Measurements from ENCODE around the gene ZNF827.

- TF ChIP-seq EP300 (IDR thresholded peaks at IDR 0.05; ENCODE audit: low read length): no peak
- TF ChIP-seq EGR1 (conservative IDR thresholded peaks at IDR 0.05): no peak
- no peak for TF ChIP-seq SMAD1 (IDR thresholded peaks at IDR 0.05; ENCODE audit: low read depth, low read length, partially characterized antibody)
- no peak for TF ChIP-seq KLF6 (CRISPR knock-in tag; IDR thresholded peaks at IDR 0.05; ENCODE audit: borderline replicate concordance)
- TF ChIP-seq, protein P1, sequence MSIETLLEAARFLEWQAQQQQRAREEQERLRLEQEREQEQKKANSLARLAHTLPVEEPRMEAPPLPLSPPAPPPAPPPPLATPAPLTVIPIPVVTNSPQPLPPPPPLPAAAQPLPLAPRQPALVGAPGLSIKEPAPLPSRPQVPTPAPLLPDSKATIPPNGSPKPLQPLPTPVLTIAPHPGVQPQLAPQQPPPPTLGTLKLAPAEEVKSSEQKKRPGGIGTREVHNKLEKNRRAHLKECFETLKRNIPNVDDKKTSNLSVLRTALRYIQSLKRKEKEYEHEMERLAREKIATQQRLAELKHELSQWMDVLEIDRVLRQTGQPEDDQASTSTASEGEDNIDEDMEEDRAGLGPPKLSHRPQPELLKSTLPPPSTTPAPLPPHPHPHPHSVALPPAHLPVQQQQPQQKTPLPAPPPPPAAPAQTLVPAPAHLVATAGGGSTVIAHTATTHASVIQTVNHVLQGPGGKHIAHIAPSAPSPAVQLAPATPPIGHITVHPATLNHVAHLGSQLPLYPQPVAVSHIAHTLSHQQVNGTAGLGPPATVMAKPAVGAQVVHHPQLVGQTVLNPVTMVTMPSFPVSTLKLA (conservative IDR thresholded peaks at IDR 0.05): no peak
- no peak for TF ChIP-seq LEF1 (IDR thresholded peaks at IDR 0.05)
- no peak for TF ChIP-seq BCL6 (CRISPR knock-in tag; IDR thresholded peaks at IDR 0.05)
- TF ChIP-seq, protein P2, sequence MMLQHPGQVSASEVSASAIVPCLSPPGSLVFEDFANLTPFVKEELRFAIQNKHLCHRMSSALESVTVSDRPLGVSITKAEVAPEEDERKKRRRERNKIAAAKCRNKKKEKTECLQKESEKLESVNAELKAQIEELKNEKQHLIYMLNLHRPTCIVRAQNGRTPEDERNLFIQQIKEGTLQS (IDR thresholded peaks at IDR 0.05): no peak
- TF ChIP-seq, protein P2 (CRISPR knock-in tag; conservative IDR thresholded peaks at IDR 0.05): no peak
- no peak for TF ChIP-seq ZNF561 (CRISPR knock-in tag; conservative IDR thresholded peaks at IDR 0.05)
- TF ChIP-seq ZFPM2 (CRISPR knock-in tag; IDR thresholded peaks at IDR 0.05): no peak
- no peak for TF ChIP-seq CC2D1A (IDR thresholded peaks at IDR 0.05)
- TF ChIP-seq ZNF23 (CRISPR knock-in tag; IDR thresholded peaks at IDR 0.05): no peak
- no peak for TF ChIP-seq RNF2 (IDR thresholded peaks at IDR 0.05)
- no peak for TF ChIP-seq ZBTB1 (CRISPR knock-in tag; IDR thresholded peaks at IDR 0.05; ENCODE audit: borderline replicate concordance, low read depth)
These were observed 77.7 kb downstream of the ZNF827 start for GRCh38 chr4:145860897-145861296.

All from K562 (cell line).